ENCODE measurements around the gene GTSE1.

Gene GTSE1

DNA sequence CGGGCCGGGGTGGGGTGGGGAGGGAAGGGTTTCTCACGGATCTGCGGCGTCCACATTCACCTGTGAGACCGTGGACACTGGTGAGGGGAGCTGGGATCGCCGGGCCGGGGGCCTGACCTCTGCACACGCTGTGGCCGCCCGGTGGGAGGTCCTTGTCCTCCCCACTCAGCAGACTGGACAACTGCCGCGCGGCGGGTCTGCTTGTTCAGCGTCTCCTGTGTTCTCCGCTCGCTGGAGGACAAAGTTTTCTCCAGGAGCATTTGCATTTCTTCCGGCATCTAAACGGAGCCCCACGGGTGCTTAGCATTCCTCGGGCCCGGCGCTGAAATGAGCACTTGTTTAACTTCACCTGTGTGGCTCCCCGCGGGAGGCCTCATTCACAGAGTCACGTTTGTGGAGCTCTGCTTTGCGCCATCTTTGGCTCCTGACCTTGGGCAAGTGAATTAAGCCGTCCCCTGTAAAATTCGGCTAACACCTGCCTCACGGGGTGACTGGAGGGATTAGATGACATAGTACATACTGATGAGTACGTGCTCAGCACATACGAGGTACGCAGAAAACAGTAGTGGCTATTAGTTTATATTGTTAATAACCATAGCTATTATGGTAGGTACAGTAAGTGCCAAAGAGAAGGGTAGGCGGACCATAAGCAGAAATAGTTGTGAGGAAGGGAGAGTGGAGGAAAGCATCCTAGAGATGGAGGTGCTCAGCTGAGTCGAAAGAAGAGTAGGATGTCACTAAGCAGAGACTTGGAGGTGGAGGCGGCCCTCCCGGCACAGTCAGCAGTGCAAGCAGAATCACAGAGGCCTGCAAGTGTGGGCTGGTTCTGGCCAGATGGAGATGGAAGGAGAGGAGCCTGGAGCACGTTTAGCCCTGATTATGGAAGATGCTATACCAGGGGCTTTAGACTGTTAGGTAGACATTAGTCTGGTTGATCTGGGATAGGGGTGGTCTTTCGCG lies 39.7 kb downstream of the GTSE1 start:
- peak overlapping the region; percentile 93 for H3K4me3 ChIP-seq (ENCODE audit: low read depth, low read length)
- TF ChIP-seq CTCF (IDR thresholded peaks at IDR 0.05; ENCODE audit: low read depth, low read length) = no peak

DNA sequence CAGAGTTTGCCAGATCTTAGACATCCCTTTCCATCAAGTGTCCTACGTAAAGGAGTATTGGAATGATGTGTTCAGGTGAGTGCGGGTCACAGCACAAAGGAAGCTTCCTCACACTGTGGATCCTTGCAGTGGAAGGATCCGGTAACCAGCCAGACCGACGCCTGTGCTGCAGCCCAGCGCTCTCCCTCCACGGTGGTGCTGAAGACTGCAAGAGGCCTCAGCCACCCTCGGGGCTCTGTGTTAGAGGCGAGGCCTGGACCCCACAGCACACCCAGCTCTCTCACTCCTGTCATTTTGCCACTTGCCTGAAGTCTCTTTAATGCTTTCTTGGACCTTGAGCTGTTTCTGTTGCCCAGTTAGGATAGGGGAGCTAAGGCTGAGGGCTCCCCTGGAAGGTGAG lies 41.2 kb downstream of the GTSE1 start:
- H3K4me3 ChIP-seq (ENCODE audit: low read depth, low read length) = no peak overlapping the region
- no peak for TF ChIP-seq CTCF (IDR thresholded peaks at IDR 0.05; ENCODE audit: low read depth, low read length)

- TF ChIP-seq CTCF (IDR thresholded peaks at IDR 0.05; ENCODE audit: low read depth, low read length) = no peak
- H3K4me3 ChIP-seq (ENCODE audit: low read depth, low read length) = no peak overlapping the region
Measured at GRCh38 chr22:46338636-46339035, 42.0 kb downstream of the GTSE1 start.

DNA sequence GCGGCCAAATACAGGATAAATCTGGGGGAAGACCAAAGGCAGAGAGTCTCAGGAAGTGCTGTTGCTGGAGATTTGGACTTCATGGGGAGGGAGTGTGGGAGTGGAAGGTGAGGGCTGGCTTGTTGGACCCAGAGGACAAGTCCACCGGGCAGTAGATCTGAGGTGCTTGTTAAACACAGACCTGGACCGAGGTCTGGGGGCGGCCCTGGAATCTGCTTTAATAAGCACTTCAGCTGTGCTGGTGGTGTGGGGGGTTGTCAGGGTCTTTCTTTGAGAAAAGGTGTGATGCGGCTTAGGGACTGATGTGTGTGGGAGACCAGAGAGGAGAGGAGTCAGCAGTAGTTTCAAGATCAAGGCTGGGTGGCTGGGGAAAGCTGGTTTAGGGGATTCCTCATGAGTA lies 43.3 kb downstream of the GTSE1 start:
- no peak overlapping the region for H3K4me3 ChIP-seq (ENCODE audit: low read depth, low read length)
- TF ChIP-seq CTCF (IDR thresholded peaks at IDR 0.05; ENCODE audit: low read depth, low read length) = no peak

- no peak overlapping the region for H3K4me3 ChIP-seq (ENCODE audit: low read depth, low read length)
- TF ChIP-seq CTCF (IDR thresholded peaks at IDR 0.05; ENCODE audit: low read depth, low read length) = no peak
Measured at GRCh38 chr22:46340676-46341075, 44.0 kb downstream of the GTSE1 start.

GRCh38 chr22:46346680-46347405 lies 50.2 kb downstream of the GTSE1 start:
- H3K4me3 ChIP-seq (ENCODE audit: low read depth, low read length) = no peak overlapping the region
- TF ChIP-seq CTCF (IDR thresholded peaks at IDR 0.05; ENCODE audit: low read depth, low read length) = no peak

DNA sequence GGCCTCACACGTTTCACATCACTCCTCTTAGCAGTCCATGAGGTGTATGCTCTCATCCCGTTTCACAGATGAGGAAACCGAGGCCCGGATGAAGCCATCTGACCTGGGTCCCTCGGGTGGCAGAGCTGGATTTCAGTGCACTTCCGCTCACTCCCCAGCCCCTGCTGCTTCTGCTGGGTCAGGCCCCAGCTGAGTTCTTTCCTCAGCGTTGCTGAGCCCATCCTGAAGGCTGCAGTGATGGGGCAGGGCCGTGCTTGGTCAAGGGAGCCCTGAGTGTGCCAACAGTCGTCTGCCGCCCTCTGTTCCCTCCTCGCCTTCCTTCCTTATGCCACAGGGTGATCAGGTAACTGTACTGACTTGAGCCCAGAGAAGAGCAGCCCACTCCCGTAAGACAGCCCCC lies 51.0 kb downstream of the GTSE1 start:
- no peak for TF ChIP-seq CTCF (IDR thresholded peaks at IDR 0.05; ENCODE audit: low read depth, low read length)
- no peak overlapping the region for H3K4me3 ChIP-seq (ENCODE audit: low read depth, low read length)
